Kasumi-1 (cell line): ENCODE measurements around the gene CALCB.
"Not testable (repeated sequence)": the region's sequence is repeated elsewhere in the genome, so short reads cannot be mapped to it uniquely, and the experiment has no call there.

ENCODE experiments used
- DNase-seq, 2 experiments: peaks; one replicate each; lab custom pipeline; 2025; lab: John Stamatoyannopoulos, UW

Gene CALCB, protein sequence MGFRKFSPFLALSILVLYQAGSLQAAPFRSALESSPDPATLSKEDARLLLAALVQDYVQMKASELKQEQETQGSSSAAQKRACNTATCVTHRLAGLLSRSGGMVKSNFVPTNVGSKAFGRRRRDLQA

GRCh38 chr11:15073361-15074205 lies at the start of gene CALCB:
TSS of gene CALCB (plus strand) at chr11:15073593. CDS start at chr11:15074719, 1,126 bp downstream.
- DNase-seq: no peak

DNA sequence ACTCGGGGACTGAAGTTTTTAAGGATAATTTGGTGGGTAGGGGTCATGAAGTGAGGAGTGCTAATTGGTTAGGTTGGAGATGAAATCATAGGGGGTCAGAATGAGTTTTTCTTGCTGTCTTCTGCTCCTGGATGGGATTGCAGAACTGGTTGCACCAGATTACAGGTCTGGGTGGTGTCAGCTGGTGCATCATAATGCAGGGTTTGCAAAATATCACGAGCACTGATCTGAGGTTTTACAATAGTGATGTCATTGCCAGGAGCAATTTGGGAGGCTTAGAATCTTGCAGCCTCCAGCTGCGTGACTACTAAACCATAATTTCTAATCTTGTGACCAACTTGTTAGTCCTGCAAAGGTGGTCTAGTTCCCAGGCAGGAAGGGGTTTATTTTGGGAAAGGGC lies 46.4 kb upstream of the CALCB start:
- DNase-seq: no peak

DNA sequence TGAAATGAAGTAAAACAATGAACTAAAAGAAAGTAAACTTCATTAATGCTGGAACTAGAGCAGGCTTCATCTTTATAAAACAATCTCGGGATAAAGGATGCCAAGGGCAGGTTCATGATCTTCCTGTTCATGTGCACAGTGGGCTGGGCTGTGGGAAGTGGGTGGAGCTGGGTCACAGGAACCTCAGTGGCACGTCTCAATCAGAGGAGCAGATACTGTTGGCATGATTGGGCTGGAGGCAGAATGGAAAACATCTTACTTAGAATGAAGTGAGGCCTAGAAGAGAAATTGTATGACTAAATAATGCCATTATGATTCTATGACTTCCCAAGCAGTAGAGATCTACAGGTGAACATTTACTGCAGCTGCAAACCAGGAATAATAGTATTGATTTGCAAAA lies 45.4 kb upstream of the CALCB start:
- no peak for DNase-seq

DNA sequence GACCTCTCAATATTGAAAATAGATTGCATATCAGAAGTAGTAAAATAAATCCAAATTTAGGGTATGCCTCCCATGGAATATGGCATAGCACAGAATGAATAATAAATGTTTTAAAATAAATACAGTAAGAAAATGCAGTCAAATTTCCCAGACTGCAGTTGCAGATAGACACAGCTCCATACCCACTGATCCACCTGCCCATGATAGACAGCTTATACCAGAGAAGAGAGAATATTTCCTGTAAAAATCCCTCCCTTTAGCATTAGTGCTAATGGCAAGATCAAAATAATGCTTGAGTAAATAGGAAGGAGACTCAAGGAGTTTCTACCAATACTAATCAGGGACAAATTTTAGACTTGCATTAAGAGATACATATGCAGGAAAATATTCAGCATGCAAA lies 45.0 kb upstream of the CALCB start:
- DNase-seq: no peak

- DNase-seq: not testable (repeated sequence)
Measured at GRCh38 chr11:15031945-15032344, 41.4 kb upstream of the CALCB start.

DNA sequence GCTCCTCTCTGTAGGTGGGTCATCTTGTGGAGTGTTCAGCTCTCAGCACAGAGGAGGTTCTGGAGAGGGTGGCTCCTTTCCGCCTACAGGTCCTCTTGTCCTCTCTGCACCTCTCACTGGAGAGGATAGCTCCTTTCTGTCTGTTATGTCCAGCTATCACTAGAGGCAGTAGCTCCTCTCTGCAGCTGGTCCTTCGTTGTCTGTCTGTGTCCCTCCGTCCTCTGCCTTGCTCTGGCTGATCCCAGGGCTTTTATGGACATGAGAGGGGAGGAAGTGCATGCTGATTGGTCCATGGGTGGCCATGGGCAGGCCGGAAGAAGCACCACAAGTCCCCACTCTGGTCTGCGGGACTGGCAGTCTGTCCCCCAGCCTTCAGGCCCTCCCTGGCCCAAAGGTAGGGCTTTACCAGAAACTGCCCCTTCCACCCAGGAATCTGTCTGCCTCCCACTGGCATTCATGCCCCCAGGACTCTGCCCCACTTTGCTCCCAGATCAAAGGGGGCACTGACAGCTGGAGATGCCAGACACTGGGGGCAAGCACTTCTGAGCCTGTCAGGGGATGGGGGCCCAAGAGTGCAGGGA lies 38.6 kb upstream of the CALCB start:
- no peak for DNase-seq

GRCh38 chr11:15035283-15035682 lies 38.1 kb upstream of the CALCB start:
- DNase-seq: no peak

DNA sequence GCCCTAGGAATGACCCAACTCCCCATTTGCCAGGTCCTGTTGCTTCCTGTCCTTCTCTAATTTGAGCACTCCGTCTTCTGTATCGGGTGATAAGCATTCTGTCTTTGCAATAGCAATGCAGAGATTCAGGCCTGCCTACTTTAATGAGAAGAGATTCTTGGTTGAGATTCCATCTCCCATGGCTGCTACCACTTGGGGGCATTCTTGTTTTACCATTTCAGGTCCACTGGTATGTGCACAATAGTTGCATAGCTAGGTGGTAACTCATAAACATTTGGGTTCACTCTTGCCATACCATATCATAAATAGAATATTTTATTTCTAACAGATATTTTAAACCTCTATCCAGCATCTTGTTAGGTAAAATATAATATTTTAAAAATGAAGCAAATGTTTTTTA lies 34.4 kb upstream of the CALCB start:
- peak; percentile 6 to 10 for DNase-seq

GRCh38 chr11:15045209-15045608 lies 28.2 kb upstream of the CALCB start:
- no peak for DNase-seq

GRCh38 chr11:15045891-15046290 lies 27.5 kb upstream of the CALCB start:
- DNase-seq: no peak

- DNase-seq: not testable (repeated sequence)
Measured at GRCh38 chr11:15046673-15047072, 26.7 kb upstream of the CALCB start.

DNA sequence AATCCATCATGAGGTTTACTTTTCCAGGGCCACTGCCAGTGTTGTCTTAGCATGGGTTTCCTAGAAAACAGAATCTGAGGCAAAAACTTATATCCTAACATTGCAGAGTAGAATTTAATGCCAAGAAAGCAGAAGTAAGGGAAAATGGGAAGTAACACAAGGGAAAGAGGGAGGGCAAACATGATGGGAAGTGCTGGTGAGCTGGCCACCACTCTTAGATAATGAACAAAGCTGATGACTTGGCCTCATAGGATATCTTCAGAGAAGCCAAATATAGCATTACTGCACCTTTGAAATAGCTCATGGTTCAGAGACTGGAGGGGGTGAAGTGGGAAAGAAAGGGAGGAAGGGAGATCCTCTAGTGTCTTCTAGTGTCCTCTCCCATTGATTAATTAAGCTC lies 24.8 kb upstream of the CALCB start:
- DNase-seq: peak; percentile 17 to 27

DNA sequence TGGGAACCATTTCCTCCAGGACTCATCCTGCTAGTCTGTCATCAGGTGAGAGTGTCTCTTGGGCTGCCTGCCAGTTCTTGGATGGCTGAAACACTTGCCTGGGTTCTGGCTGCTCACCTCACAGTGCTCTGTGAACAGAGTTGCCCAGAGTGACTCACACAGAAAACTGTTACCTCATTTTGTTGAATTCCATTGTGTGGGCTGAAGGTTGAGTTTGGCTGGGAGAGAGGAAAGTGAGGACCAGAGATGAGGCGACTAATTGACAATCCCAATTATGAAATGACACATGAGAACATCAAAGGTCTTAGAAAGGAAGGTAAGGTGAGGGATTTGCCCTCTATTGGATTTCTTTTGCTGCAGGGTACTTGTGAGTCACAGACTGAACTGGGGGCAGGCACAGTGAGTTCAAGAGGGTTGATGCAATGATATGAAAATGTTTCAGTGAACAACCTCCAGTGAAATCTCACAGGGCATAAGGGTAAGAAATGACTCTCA lies 20.2 kb upstream of the CALCB start:
- DNase-seq: no peak

- no peak for DNase-seq
Measured at GRCh38 chr11:15055620-15056356, 17.6 kb upstream of the CALCB start.

GRCh38 chr11:15057329-15057728 lies 16.1 kb upstream of the CALCB start:
- DNase-seq: no peak

- no peak for DNase-seq
Measured at GRCh38 chr11:15059132-15059915, 14.1 kb upstream of the CALCB start.

DNA sequence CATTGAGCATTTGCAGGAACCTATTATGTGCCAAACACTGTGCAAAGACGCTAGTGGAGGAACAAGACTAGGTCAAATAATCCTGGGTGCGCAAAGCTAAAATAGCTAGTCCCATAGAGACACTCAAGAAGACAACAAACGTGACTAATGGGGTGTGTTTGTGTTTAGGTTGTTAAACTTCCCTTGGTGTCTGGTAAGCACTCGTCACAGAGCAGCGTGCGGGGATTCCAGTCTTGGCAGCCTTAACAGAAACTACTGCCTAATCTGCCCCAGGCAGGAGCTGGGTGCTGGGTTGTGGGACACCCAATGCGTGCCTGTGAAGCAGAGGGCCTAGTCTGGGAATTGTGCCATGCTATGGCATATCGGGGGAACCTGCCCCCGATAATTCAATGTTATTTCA lies 10.8 kb upstream of the CALCB start:
- DNase-seq: no peak

GRCh38 chr11:15069751-15070150 lies 3.6 kb upstream of the CALCB start:
- not testable (repeated sequence) for DNase-seq

GRCh38 chr11:15071556-15072255 lies 1.7 kb upstream of the CALCB start:
- no peak for DNase-seq

- DNase-seq: no peak
Measured at GRCh38 chr11:15072551-15073143, 746 bp upstream of the CALCB start.
